B cell (primary cell): ENCODE results near the gene EXOC4. TPM values are rescaled to one million over a fixed set of nuclear protein-coding genes. Genes with fewer than 3 reads are reported as not detected.

Experiments
- ATAC-seq: fragments of 200-7000 bp; cut with Tn5 transposase; one replicate; pipeline ENCODE4 v1.10.0; 2021; ENCODE audit warnings: low read depth, mild to moderate bottlenecking, moderate number of reproducible peaks, moderate library complexity
- CTCF ChIA-PET: fragments of 350-600 bp; sonication (Branson Sonifier 250); formaldehyde crosslinking; loops from one replicate; lab custom pipeline; 2021; ENCODE audit warnings: antibody characterized with exemption, inconsistent platforms; lab: Charles Lee
- POLR2A ChIA-PET: fragments of 350-600 bp; sonication (Branson Sonifier 250); formaldehyde crosslinking; loops from one replicate; lab custom pipeline; 2021; ENCODE audit warnings: antibody characterized with exemption; lab: Charles Lee
- DNase-seq: peaks from one replicate; pipeline ENCODE4 v3.0.0; 2013
- H2AFZ ChIP-seq: 2 replicates; pipeline ENCODE4 v1.6.1; 2012; ENCODE audit warnings: mild to moderate bottlenecking, low read depth, low read length; ENCODE audit not compliant: insufficient read depth, poor library complexity, severe bottlenecking
- H3K27ac ChIP-seq, 2 donors: 1 replicate in 1 of 2; 2 replicates in 1 of 2; pipeline ENCODE4 v1.5.1; 2012 to 2013; ENCODE audit warnings: low read length in 2 of 2, mild to moderate bottlenecking in 2 of 2, moderate library complexity in 1 of 2
- H3K27me3 ChIP-seq, 4 experiments: fragments of 200-600 bp in 1 of 4; sonication (generic) in 1 of 4; replicated peaks in 1 of 4; 1 replicate in 2 of 4; 2 replicates in 2 of 4; pipeline versions ENCODE4 v1.6.1 to v1.7.0; 2013 to 2016; ENCODE audit warnings: low read length in 3 of 4, mild to moderate bottlenecking in 2 of 4, mixed read lengths in 1 of 4, moderate library complexity in 1 of 4; ENCODE audit not compliant: insufficient read depth in 4 of 4, control insufficient read depth in 3 of 4; ENCODE audit errors: control extremely low read depth in 1 of 4
- H3K36me3 ChIP-seq, 2 experiments: replicated peaks in 1 of 2; 1 replicate in 1 of 2; 2 replicates in 1 of 2; pipeline versions ENCODE4 v1.6.1 to v1.7.1; 2013; ENCODE audit warnings: low read length in 1 of 2; ENCODE audit not compliant: insufficient read depth in 2 of 2, control insufficient read depth in 1 of 2; ENCODE audit errors: control extremely low read depth in 1 of 2, extremely low read depth in 1 of 2
- H3K4me1 ChIP-seq, 2 donors: fragments of 200-600 bp in 1 of 2; sonication (generic) in 1 of 2; 1 replicate in 1 of 2; 2 replicates in 1 of 2; pipeline versions ENCODE4 v1.5.1 to v1.6.1; 2013 to 2017; ENCODE audit warnings: low read length in 2 of 2; ENCODE audit not compliant: control insufficient read depth in 2 of 2, insufficient read depth in 2 of 2
- H3K4me2 ChIP-seq: replicated peaks from 2 replicates; pipeline ENCODE3; 2012; ENCODE audit warnings: mild to moderate bottlenecking, low read depth, low read length; ENCODE audit not compliant: poor library complexity, severe bottlenecking
- H3K4me3 ChIP-seq, 5 experiments: fragments of 200-600 bp in 1 of 5; sonication (generic) in 1 of 5; 1 replicate in 3 of 5; 2 replicates in 2 of 5; pipeline versions ENCODE4 v1.5.1 to v1.7.0; 2011 to 2016; ENCODE audit warnings: low read length in 4 of 5, mild to moderate bottlenecking in 4 of 5, low read depth in 2 of 5, control low read depth in 1 of 5, moderate library complexity in 1 of 5; ENCODE audit not compliant: insufficient read depth in 1 of 5; ENCODE audit errors: control extremely low read depth in 1 of 5, extremely low read depth in 1 of 5
- H3K79me2 ChIP-seq: fragments of 200-600 bp; sonication (generic); one replicate; pipeline ENCODE4 v1.6.0; 2016; ENCODE audit warnings: low read length; ENCODE audit not compliant: control insufficient read depth, insufficient read depth
- H3K9ac ChIP-seq: fragments of 200-600 bp; sonication (generic); 2 replicates; pipeline ENCODE4 v1.6.1; 2017; ENCODE audit warnings: mild to moderate bottlenecking, low read length, moderate library complexity
- H3K9me3 ChIP-seq, 3 donors: one replicate each; pipeline versions ENCODE4 v1.6.1 to v1.7.1; 2013; ENCODE audit warnings: low read length in 2 of 3; ENCODE audit not compliant: control insufficient read depth in 2 of 3, insufficient read depth in 1 of 3; ENCODE audit errors: control extremely low read depth in 1 of 3
- H4K20me1 ChIP-seq: 2 replicates; pipeline ENCODE4 v1.6.0; 2012; ENCODE audit warnings: mild to moderate bottlenecking, low read length; ENCODE audit not compliant: insufficient read depth, control insufficient read depth, poor library complexity, severe bottlenecking
- H3K27ac Mint-ChIP-seq: one replicate; pipeline ENCODE4 v1.8.0; 2021; ENCODE audit warnings: mixed read lengths
- H3K27me3 Mint-ChIP-seq: one replicate; pipeline ENCODE4 v1.8.0; 2021; ENCODE audit warnings: mixed read lengths
- H3K4me1 Mint-ChIP-seq: one replicate; pipeline ENCODE4 v1.8.0; 2021; ENCODE audit warnings: mixed read lengths
- H3K4me3 Mint-ChIP-seq: one replicate; pipeline ENCODE4 v1.8.0; 2021; ENCODE audit warnings: mixed read lengths
- H3K9me3 Mint-ChIP-seq: one replicate; pipeline ENCODE4 v1.8.0; 2022; ENCODE audit warnings: mixed read lengths; ENCODE audit not compliant: insufficient read depth
- CTCF ChIP-seq: fragments of 200-600 bp; IDR thresholded peaks from one replicate; pipeline ENCODE4 v1.8.0; 2022; ENCODE audit warnings: antibody characterized with exemption, mild to moderate bottlenecking
- EZH2 ChIP-seq: IDR thresholded peaks from 2 replicates; pipeline ENCODE4 v1.6.1; 2012; ENCODE audit warnings: borderline replicate concordance, low read depth, mild to moderate bottlenecking, moderate library complexity, low read length; ENCODE audit not compliant: insufficient read depth, poor library complexity, severe bottlenecking
- WGBS: methylation state at CpG from one replicate; pipeline ENCODE4 v1.1.5; 2013; ENCODE audit warnings: missing lambda C conversion rate; ENCODE audit not compliant: insufficient coverage; 5-methylcytosine and 5-hydroxymethylcytosine counted together
- intact Hi-C: fragments of 100-400 bp; cut with micrococcal nuclease; formaldehyde crosslinking; loops from one replicate; pipeline ENCODE4 v1.10.0; 2022
- polyA plus RNA-seq: library from polyadenylated mRNA; depleted of rRNA; stranded (reverse); fragments of >200 nt; gene quantifications from 2 replicates; pipeline ENCODE4 v1.2.3, GENCODE V29; 2012
- total RNA-seq, 2 donors: library from RNA; stranded (reverse); fragments of 120-200 nt in 1 of 2; gene quantifications; 1 replicate in 1 of 2; 2 replicates in 1 of 2; pipeline versions ENCODE4 v1.2.3 to v1.2.4, GENCODE V29; 2013 to 2022

The EXOC4 gene
- total and polyA plus RNA-seq, 2 donors (not counting 1 experiment from before 2014, with no cell fraction given): 16.7 to 135 TPM

GRCh38 chr7:133452577-133452976, 199.7 kb downstream of the EXOC4 start:
- WGBS: no CpG with 5 or more reads among the region's 2 CpGs
- CTCF ChIA-PET: interaction anchor here (2.6 kb wide), 1 partner anchor 18 kb away, joined by 8 read pairs; no protein-coding TSS in a partner anchor
- no peaks in the 10 kb centered on the region for H3K36me3 ChIP-seq

GRCh38 chr7:133458688-133459087, 205.8 kb downstream of the EXOC4 start:
- H3K9ac ChIP-seq: no peak overlapping the region
- no peaks in the 10 kb centered on the region for H3K4me1 Mint-ChIP-seq

More at GRCh38 chr7:133452577-133452976, 199.7 kb downstream of the EXOC4 start:
- H3K9me3 ChIP-seq: no peaks in the 10 kb centered on the region
- no peaks in the 10 kb centered on the region for H3K27me3 Mint-ChIP-seq
- POLR2A ChIA-PET: no interaction called here
- H3K9ac ChIP-seq: no peak overlapping the region
- H3K4me1 ChIP-seq: no peaks in the 10 kb centered on the region
- no peak overlapping the region for H3K4me3 ChIP-seq
- TF ChIP-seq CTCF (no peak), EZH2 (no peak)
- H4K20me1 ChIP-seq: no peaks in the 10 kb centered on the region
- H3K27ac ChIP-seq: no peak overlapping the region
- no peak overlapping the region for H3K4me3 Mint-ChIP-seq
- H3K27ac Mint-ChIP-seq: no peak overlapping the region
- DNase-seq: no peak
- no peaks in the 10 kb centered on the region for H3K27me3 ChIP-seq
- no peaks in the 10 kb centered on the region for H3K79me2 ChIP-seq
- peaks cover 21% of the 10 kb centered on the region for H3K4me1 Mint-ChIP-seq
- H3K9me3 Mint-ChIP-seq: no peaks in the 10 kb centered on the region
- no peak for ATAC-seq
- H3K4me2 ChIP-seq: no peak overlapping the region
- no peak overlapping the region for H2AFZ ChIP-seq
- intact Hi-C loops: no loop called here

More at GRCh38 chr7:133458688-133459087, 205.8 kb downstream of the EXOC4 start:
- Histone ChIP-seq H3K27me3 (no peaks in the 10 kb centered on the region), H3K4me2 (no peak overlapping the region), H4K20me1 (no peaks in the 10 kb centered on the region), H3K4me3 (no peak overlapping the region), H3K79me2 (no peaks in the 10 kb centered on the region), H3K4me1 (no peaks in the 10 kb centered on the region), H3K9me3 (no peaks in the 10 kb centered on the region), H2AFZ (no peak overlapping the region), H3K27ac (no peak overlapping the region), H3K36me3 (no peaks in the 10 kb centered on the region)
- Mint-ChIP-seq H3K4me3 (no peak overlapping the region), H3K9me3 (no peaks in the 10 kb centered on the region), H3K27me3 (no peaks in the 10 kb centered on the region), H3K27ac (no peak overlapping the region)
- DNase-seq (no peak), ATAC-seq (no peak)
- no CpG with 5 or more reads among the region's 2 CpGs for WGBS
- POLR2A ChIA-PET: no interaction called here
- intact Hi-C loops: no loop called here
- CTCF ChIA-PET: no interaction called here
- TF ChIP-seq CTCF (no peak), EZH2 (no peak)
